Activated T-cell treated with anti-CD3 and anti-CD28 coated beads, Interleukin-2, amount 50 U/mL, for 48 hours (primary cell): ENCODE measurements around the gene ZNF280A.
A peak's percentile ranks its signal among the peaks of the same experiment; 100 is the strongest.

Experiments
- DNase-seq, 2 experiments: peaks; one replicate each; pipeline ENCODE4 v3.0.0-alpha.2; 2020

ZNF280A gene

GRCh38 chr22:22465094-22465602 is 54.9 kb downstream of the ZNF280A start:
- no peak for DNase-seq

DNA sequence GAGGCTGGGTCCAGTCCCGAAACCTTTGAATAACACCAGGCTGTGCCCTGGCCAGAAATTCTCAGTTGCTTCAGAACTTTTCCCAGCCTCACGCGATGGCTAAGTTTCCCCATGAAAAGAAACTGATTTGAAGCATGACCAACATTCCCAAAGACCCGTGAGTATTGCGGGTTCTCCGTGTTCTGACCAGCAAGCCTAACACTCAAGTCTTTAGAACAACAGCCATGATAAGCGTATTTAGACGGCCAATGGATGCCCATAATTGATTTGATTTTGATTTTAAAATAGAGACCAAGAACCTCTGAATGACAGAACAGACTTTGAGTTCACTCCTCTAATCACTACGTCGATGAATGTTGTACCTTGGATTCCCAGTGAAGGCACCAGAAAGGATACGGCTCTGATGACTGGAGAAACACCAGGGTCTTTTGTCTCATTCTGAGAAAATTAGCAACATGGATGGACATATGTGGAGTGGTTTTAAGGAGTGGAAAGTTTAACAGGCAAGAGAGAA is 55.5 kb downstream of the ZNF280A start:
- DNase-seq, result no peak

- DNase-seq, result peak; percentile 51 to 54
Measured at GRCh38 chr22:22463855-22464540, 56.1 kb downstream of the ZNF280A start.
